HEK293 (cell line): ENCODE results near the gene RFNG.

Source experiments
- TCF7L2 ChIP-seq: IDR thresholded peaks from 2 replicates; pipeline ENCODE4 v1.6.1; 2011; ENCODE audit warnings: low read depth, mild to moderate bottlenecking, inconsistent platforms, low read length, moderate library complexity, borderline replicate concordance
- ZNF561 ChIP-seq: fragments of 450-650 bp; IDR thresholded peaks from 2 replicates; pipeline ENCODE4 v1.5.1; 2018; ENCODE audit warnings: missing biosample characterization, missing genetic modification characterization, borderline replicate concordance
- TF ChIP-seq, protein P1 (sequence below): fragments of 450-650 bp; formaldehyde crosslinking; IDR thresholded peaks from 2 replicates; pipeline ENCODE4; 2016; ENCODE audit warnings: missing biosample characterization, missing genetic modification characterization
- TF ChIP-seq, protein P2 (sequence below): fragments of 450-650 bp; formaldehyde crosslinking; IDR thresholded peaks from 2 replicates; pipeline ENCODE4 v1.5.1; 2016; ENCODE audit warnings: missing biosample characterization, missing genetic modification characterization

DNA sequence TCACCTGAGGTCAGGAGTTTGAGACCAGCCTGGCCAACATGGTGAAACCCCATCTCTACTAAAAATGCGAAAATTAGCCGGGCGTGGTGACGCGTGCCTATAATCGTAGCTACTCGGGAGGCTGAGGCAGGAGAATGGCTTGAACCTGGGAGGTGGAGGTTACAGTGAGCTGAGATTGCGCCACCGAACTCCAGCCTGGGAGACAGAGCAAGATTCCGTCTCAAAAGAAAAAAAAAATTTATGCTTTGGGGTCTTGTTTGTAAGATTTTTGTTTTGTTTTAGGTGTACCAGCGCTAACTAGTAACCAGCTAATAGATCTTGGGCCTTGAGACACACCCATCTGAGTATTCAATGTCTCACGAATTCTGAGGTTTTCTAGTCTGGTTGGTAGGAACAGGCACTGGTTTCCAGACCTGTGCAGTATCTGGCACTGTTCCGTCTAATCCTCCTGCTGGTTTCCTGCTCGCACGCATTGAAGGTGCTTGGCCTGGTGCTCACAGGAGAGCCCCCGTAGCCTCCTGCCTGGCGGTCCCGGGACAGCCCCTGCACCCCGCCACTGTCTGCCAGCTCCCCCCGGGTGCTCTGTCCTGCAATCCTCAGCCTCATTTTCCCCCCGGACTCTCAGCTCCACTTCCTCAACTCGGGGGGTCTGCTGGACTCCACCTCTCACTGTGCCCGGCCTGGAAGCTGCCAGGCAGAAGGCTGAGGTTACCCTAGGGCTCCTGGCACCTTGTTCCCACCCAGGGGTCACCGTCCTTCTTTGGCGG lies 24.6 kb upstream of the RFNG start:
- TF ChIP-seq, protein P1, sequence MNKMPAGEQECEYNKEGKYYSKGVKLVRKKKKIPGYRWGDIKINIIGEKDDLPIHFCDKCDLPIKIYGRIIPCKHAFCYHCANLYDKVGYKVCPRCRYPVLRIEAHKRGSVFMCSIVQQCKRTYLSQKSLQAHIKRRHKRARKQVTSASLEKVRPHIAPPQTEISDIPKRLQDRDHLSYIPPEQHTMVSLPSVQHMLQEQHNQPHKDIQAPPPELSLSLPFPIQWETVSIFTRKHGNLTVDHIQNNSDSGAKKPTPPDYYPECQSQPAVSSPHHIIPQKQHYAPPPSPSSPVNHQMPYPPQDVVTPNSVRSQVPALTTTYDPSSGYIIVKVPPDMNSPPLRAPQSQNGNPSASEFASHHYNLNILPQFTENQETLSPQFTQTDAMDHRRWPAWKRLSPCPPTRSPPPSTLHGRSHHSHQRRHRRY: no peak
- TF ChIP-seq, protein P2, sequence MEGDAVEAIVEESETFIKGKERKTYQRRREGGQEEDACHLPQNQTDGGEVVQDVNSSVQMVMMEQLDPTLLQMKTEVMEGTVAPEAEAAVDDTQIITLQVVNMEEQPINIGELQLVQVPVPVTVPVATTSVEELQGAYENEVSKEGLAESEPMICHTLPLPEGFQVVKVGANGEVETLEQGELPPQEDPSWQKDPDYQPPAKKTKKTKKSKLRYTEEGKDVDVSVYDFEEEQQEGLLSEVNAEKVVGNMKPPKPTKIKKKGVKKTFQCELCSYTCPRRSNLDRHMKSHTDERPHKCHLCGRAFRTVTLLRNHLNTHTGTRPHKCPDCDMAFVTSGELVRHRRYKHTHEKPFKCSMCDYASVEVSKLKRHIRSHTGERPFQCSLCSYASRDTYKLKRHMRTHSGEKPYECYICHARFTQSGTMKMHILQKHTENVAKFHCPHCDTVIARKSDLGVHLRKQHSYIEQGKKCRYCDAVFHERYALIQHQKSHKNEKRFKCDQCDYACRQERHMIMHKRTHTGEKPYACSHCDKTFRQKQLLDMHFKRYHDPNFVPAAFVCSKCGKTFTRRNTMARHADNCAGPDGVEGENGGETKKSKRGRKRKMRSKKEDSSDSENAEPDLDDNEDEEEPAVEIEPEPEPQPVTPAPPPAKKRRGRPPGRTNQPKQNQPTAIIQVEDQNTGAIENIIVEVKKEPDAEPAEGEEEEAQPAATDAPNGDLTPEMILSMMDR (tag by site-specific recombination): no peak
- TF ChIP-seq TCF7L2: no peak
- no peak for TF ChIP-seq ZNF561
